Measurements from ENCODE around the gene CHD2.

The CHD2 gene

DNA sequence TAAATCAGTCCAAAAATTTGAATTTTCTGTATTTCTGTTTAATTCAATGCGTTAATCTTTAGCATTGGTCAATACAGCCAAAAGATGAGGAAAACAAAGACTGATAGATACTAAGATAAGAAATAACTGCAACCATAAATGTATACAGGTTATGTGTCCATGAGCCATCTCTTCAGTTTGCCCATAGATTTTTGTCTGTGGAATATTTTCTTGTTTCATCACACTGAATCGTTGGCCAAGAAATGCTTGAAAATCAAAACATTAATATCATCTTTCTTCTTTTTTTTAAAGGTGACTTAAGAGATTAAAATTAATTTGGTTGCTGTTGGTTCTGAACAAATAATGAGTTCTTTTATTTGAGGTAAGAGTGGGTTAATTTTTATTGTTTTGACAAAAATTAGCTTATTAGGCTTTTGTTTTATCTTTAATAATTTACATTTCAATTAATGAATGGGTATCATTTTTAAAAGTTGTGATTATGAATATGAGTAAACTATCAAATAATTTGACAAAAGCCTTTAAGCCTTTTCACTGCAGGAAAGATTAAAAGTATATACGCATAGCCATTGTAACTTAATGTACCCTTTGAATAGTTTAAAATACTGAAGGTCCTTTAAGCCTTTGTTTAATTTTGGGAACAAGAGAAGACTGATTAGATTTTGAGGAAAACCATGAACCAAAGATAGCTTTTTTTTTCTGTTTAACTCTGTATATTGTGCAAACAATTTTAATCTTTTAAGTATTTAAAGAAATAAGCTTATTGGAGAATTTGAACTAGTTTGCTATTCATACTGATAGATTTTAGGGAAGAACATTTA, 14.7 kb upstream of the CHD2 start:
- no peak for DNase-seq (ENCODE audit: low read depth in 3 of 3)

DNA sequence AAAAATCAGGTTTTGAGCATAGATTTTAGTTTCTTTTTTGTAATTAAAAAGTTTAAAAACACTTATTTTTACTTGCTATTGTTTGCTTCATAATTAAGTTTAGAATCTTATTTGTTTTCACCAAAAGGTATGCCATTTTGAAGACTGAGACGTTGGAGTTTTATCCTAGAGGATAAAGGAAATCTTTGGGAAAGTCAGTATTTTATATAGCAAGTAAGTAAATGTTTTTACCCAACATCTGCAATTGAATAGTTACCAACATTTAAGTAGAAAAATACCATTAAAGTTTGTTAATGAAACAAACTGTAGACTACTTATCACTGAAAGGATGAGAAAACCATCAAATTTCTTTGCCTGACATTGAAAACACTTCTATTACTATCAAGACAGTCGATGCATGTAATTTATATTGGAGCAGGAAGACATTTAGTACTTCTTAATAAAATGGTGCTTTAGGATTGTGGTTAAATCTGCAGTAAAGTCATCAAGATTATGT, 14.0 kb upstream of the CHD2 start:
- DNase-seq (ENCODE audit: low read depth in 3 of 3): no peak

DNA sequence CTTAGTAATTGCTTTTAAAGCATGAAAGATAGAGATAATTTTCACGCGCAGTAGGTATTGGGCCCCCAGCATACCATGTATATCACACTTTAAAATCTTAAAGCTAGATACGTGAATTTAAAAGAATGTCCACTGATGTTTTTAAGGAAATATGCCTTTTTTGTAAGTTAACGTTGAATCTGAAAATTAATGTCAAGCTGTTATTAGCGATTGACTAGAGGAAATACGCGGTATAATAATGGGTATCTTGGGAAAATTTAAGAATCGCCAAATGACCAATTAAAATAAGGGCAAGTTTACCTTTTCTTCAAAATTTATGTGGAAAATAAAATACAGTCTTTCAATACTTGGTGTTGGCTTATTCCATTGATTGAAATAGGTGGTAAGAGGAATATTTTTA, 13.3 kb upstream of the CHD2 start:
- DNase-seq (ENCODE audit: low read depth in 3 of 3): no peak

DNA sequence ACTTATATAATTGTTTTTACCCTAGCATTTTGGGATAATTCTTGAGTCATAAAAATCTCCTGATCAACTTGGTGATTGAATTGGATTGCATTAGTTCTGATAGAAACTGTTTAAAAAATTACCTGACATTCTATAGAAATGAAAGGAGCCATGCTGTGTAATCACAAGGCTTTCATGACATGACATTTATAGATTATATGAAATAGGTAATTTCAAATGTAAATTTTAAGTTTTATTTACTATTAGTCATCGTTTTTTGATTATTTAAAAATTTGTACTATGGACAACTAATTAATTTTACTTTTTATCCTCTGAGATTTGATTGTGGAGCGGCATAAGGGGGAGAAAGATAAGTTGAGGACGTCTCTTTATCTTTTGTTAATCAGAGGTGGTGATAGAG, 12.3 kb upstream of the CHD2 start:
- no peak for DNase-seq (ENCODE audit: low read depth in 3 of 3)

DNA sequence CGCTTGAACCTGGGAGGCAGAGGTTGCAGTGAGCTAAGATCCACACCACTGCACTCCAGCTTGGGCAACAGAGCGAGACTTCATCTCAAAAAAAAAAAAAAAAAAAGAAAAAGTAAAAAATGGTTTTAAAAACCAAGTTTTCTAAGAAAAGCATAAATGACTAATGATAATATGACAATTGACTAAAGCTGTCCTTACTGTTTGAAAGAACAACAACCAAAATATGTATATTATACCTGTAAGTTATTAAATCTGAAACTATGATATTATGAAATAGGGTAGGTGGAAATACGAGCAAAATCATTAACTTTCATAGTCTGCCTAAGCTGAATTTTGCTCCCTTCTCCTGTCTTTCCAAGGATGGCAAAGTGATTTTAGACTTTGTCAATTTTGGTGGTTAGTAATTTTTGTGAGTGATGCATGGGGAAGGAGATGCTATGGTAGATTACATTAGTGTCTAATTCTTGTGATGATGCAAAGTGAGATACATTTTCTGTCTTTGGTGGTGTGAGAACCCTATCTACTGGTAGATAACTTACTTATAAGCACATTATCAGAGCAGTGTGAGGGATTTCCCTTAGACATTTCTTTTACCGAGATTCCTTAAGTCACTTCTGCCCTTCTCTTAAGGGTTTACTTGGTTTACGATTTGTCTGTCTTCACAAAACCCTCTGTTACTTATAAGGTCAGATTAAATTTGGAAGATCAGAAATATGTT, 10.6 kb upstream of the CHD2 start:
- DNase-seq (ENCODE audit: low read depth in 3 of 3): no peak

DNA sequence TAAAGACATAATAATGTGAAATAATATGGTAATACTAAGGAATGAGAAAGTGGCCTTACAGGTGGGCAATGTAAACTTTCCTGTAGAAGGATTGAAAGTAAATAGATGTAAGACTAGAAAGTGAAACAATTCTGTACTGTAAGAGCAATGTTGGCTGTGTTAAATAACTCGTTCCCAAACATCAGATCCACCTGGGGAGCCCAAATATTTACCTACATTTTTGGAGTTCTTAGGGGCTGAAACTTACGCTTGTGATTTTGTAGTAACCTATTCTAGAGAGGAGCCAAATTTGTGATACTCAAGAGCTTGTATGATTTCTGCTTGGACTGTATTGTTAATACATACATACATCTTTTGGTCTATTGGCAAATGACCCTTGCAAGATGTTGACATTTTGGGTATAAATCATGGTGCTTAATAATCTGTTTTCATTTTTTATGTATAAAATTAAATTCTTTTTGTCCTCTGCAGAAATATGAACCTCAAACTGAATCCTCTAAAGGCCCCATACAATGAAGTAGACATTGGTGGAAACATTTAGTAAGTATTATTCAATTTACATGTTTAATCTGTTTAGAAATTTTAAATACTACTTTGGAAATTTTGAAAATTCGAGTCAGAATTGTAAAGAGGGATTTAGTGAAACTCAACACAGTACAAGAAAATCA, 8.5 kb upstream of the CHD2 start:
- DNase-seq (ENCODE audit: low read depth in 3 of 3): no peak

DNA sequence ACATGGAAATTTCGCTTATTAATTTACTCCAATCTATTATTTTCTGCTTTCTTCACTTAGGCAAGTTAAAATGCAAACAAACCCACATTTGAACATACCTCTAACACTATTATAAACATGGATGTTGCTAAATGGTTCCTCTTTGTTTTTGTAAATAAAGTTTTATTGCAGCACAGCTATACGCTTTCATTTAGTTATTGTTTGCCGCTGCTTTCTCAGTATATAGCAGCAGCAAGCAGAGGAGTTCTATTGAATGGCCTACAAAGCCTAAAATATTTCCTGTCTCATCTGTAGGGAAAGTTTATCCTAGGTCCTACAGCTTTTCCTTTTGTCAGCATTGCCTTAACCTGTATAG, 7.9 kb upstream of the CHD2 start:
- DNase-seq (ENCODE audit: low read depth in 3 of 3): no peak

DNA sequence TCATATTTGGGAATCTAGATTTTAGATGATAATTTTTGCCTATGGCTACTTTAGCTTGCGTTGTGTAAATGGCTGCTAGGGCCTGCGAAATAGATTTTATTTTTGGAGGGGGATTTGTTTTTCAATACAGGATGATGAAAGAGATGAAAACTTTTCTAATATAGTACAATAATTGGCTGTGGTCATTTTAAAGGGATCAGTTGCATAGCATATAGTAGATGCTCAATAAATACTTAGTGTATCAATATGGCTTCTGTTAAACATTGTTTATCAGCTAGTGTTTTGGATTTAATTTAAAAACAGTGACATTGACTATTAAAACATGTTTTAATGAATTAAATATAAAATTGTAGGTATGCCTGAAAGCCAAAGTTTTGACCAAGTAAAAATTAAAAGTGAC, 6.9 kb upstream of the CHD2 start:
- DNase-seq (ENCODE audit: low read depth in 3 of 3): no peak

DNA sequence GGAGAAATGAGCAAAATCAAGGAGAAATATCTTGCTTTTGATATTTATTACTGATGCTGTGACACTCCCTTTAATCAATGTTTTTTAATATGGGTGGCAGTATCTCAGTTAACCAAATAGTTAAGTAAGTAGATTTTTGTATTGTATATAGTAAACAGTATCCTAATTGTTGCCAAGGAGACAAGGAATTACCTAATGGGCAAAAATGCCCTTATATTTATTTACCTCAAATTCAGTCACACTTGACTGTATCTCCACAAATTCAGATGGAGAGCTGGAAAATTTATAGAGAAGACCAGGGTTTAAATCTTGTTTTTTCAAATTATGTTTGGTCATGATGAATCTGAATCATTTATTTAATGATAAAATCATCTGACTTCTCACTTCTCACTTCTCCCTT, 3.6 kb upstream of the CHD2 start:
- DNase-seq (ENCODE audit: low read depth in 3 of 3): no peak

DNA sequence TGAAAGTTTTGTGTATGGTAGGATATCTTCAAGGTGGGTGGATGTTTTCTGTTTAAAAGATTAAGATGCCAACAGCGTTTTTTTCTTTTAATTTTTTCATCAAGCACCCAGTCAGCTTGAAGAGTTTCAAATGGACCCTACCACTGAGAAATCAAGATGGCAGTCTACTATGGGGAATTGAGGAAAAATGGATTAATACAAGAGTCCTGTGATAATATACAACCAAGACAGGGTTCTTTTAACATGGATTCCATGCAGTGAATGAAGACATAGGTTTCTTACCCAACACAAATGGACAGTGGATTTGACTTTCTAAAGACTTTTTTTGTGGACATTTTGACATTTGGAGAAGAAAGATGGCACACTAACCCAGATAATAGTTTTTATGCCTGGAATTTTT, 2.5 kb upstream of the CHD2 start:
- DNase-seq (ENCODE audit: low read depth in 3 of 3): no peak

DNA sequence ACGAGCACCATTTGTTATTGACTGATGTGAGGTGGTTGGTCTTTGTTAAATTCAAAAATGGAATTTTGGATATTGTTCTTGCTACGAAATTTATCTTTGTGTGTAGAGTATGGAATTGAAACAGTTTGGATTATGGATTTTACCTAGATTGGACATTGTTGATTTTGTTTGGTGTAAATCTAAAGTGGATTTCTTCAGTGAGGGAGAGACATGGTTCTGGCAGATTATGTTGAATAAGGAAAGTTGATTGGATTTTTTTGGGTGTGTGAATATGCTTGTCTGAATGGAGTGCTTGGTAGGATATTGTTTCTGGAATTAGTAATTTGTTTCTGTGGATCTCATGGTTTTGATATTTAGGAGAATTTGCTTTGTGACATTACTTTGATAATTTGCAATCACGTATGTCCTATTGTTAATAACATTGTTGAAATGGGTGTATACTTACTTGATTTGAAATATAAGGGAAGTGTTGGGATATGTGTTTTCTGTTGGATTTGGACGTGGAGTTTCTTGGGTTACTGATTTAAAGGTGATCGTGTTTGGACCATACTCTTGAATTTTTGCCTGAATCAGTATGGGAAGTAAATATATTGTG, 1.0 kb upstream of the CHD2 start:
- no peak for DNase-seq (ENCODE audit: low read depth in 3 of 3)

DNA sequence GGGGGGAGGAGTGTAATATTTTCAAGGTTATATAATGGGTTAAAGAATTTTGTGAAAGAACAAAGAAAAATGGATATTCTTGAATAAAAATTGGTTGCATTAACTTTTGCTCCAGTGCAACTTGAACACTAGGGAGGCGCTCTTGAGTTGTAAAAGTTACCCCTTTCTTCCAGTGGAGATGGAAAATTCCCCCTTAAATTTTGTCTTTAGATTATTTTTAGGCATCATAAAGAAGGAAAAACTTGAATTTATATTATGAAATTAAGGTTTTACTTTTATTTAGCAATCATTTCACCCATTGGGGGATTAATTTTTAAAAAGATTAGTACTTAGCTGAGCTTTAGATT, 550 bp upstream of the CHD2 start:
- DNase-seq (ENCODE audit: low read depth in 3 of 3): no peak

DNA sequence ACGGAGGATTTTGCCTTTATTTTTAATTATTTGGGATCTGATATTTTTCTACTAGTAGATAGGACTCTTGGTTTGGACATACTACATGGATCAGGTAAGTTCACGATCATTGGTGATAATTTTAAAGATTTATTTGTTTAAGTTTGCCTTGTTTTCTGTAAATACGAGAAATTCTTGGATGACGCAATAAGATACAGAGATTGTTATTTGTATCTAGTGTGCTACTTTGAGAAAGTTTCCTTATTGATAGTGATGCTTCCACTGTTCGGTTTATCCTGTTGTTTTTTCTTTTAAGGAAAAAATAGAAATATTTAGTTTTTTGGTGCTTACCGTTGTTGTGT, 577 bp downstream of the CHD2 start:
- DNase-seq (ENCODE audit: low read depth in 3 of 3): no peak

DNA sequence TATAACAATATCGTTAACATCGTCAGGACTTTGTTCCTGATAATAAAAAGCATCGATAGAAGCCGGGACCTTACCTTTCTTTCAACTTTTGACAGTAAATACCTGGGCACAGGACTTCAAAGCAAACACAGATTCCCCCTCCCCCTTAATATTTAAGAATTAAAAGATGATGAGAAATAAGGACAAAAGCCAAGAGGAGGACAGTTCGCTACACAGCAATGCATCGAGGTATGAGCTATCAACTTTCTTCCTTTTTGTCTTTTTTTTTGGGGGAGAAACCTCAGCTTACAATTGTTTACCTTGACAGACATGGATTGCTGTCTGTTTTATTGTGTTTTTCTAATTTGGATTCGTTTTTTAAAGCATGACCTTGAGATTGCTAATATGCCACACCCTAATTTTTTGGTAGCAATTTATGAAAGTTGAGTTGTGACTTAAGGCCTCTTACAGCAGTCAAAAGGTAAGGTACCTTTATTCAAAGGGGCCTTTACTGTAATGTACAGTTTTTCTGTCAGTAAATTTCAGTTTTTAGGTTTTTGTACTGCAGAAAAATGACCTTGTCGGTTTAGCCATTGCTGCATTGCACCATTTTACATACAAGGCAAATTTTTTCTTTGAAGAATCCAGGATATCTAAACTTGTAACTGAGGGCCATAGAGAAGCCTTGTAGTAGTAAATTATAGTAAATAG, 1.1 kb downstream of the CHD2 start:
- no peak for DNase-seq (ENCODE audit: low read depth in 3 of 3)

DNA sequence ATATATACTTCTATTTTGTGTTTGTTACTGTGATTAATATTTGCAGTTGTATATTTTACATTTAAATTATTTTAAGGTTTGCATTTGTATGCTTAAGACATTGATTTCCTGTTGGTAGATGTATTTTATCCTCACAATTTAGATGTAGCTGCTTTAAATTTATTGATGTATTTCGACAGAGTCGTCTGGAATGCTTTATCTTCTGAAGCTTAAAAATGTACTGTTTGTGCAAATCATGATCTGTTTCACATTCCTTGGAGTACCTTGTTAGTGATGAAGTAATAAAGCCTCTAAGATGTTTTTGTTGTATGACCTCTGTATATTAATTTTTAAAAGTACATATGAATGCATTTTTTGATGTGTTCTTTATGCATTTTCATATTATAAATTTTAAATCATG, 1.9 kb downstream of the CHD2 start:
- no peak for DNase-seq (ENCODE audit: low read depth in 3 of 3)

DNA sequence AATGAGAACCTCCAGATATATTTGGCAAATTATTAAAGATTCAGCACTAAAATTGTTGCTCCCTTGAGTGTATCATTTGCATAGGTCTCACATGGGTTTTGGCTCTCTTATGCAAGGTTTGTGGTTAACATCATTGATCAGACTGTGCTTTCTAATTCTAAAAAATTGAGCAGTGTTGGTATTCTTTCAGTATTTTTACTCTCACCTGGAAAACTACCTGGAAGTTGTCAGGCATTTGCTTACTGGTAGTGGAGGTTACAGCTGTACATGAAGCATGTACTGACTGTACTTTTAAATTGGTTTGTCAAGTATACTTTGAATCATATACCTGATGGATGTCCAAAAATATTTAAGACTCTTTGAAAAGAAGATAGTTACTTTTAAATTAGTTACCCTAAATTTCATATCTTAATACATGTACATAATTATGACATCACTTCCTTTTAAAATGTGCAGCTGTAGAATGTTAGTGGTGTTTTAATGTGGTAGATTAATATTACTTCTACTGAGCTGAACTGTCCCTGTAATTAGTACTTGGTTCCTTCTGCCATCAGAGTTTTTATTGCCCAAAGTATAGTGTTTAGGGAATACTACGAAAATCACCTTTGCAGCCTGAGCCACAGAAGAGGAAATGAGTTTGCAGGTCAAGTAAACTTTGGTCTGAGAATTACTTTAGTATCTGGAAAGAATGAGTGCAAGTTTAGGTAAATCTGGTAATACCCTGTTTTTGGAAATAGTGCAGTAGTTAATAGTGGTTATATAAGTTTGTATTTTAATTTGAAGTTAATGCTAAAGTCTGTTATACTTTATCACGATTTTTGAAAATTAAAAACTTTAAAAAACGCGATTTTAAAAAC, 2.8 kb downstream of the CHD2 start:
- DNase-seq (ENCODE audit: low read depth in 3 of 3): no peak

DNA sequence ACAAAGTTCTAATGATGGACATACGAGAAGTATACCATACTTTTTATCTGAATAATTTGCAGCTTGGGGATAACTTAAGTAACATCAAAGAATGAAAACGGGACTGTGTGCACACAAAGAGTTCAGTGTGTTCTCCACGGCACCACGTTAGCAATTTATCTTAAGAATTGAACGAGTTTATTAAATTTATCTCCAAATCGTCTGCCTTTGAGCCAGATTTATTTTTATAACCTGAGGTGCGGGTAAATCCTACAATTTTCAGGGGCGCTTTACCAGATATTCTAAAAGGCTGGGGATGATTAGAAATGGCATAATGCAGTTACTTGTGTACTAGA, 3.5 kb downstream of the CHD2 start:
- DNase-seq (ENCODE audit: low read depth in 3 of 3): no peak

DNA sequence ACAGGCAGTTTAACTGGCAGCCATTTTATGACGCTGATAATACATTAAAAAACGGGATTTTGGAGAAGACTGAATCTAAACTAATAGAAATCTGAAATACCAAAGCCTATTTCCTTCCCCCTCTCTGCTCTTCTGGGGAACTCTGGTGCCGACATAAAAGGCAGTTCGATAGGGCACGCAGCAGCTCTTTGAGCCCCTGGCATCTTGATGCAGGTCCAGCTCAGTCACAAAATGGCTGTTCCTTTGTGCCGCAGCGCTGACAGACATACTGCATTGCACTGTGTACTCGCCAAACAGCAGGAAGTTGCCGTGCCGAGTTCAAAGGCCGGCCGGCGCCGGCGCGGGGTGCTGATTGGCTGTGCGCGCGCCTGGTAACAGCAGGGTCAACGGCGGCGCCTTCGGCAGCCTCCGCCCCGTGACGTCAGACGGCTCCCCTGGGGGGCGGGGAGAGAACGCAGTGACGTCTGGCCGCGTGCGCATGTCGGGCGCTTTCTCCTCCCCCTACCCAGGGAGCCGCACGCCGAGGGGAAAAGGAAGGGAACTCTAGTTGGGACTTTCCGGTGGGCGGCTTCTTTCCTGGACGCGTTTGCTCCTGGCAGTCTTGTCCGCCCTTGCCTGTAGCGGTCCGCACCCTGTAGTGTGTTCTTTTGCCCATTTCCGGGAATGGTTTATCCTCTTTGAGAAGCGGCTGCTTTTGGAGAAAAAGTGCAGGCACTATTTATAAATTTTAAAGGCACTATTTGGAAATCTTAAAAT, 4.0 kb downstream of the CHD2 start:
- DNase-seq (ENCODE audit: low read depth in 3 of 3): peak; percentile 96 to 99 (median 99)

DNA sequence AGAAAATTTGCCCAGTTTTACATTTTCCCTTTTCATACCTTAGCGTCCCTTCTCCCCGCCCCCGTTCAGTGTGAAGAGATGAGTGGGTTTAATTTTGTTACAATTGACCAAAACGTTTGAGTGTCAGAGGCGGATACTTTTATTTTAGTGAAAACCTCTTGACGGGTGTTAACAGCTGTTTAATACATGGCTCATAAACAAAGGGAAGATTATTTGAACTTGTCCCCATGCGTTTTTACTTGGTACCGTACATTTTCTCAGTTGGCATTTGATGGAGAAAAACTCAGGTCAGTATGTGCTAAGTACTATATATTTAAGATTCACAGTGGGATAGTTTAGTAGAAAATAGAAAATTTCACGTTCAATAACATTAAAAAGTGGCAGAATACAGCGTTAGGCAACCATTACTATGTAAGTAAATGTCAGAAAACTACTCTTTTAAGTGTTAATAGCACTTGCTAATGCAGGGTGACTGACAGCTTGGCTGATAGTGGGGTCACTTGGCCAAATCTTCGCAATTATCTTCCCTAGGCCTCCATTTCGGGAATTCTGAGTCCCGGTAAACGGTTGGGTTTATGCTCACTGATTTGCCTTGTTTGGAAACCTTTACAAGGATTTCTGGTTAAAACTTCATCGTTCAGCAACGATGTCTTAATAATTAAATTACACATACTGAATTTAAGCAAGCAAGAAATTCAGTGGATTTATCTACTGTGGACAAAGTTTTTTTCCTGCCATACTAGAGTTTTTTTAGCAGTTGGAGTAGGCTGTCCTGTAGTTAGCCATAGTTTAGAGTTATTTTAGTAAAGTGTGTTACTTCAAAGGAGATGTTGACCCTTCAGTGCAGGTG, 4.8 kb downstream of the CHD2 start:
- DNase-seq (ENCODE audit: low read depth in 3 of 3): no peak

DNA sequence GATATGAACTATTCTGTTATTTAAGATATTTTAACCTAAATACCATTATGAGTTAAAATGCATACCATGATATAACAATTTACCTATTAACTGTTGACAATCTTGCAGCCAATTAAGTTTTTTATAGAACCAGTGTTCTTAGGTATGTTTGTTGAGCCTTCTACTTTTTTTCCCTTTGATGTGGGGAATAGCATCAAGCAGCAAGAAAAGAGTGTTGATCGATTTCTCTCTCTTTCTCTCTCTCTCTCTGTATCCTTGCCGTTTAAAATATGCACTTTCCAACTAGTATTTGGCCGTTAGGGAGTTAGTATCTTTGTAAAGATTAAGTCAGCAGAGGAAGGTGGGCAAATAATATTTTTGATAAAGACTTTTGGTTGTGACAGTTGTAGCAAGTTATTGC, 5.9 kb downstream of the CHD2 start:
- no peak for DNase-seq (ENCODE audit: low read depth in 3 of 3)
